ENCODE measurements around the gene CCIN.
"Not testable (repeated sequence)": the region's sequence is repeated elsewhere in the genome, so short reads cannot be mapped to it uniquely, and the experiment has no call there.

CCIN gene

DNA sequence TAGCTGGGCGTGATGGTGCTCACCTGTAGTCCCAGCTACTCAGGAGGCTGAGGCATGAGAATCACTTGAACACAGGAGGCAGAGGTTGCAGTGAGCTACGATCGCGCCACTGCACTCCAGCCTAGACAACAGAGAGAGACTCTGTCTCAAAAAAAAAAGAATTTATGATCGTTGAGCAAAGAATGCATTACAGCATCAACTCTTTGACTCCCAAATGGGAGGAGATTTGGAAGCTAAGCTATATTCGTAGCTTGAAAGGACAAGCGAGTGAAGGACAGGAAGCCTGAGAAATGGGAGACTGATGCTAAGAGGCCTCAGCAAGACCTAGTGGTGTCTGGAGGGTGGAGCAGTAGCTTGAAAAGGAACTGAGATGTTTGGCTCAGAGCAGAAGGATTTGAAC is 10.3 kb upstream of the CCIN start:
- Mint-ChIP-seq H3K9me3 (no peaks in the 10 kb centered on the region), H3K27me3 (no peaks in the 10 kb centered on the region), H3K4me1 (ENCODE audit: low read depth) (peaks cover 59% of the 10 kb centered on the region), H3K4me3 (no peak overlapping the region), H3K36me3 (ENCODE audit: low read depth) (peaks cover 53% of the 10 kb centered on the region), H3K27ac (peak overlapping the region; percentile 81)
- intact Hi-C loops (cut with micrococcal nuclease): loop anchor here (2.0 kb wide), 1 partner anchor 56 kb away; no protein-coding TSS in a partner anchor

DNA sequence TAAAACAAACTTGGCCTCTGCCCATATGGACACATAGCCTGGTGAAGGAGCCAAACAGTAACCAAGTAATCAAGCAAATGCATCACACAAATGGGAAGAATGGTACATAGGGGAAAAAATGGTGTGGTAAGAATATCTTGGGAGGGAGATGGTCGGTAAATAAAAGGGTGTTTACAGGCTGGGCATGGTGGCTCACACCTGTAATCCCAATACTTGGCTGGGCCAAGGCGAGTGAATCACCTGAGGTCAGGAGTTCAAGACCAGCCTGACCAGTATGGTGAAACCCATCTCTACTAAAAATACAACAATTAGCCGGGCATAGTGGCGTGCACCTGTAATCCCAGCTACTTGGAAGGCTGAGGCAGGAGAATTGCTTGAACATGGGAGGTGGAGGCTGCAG is 9.7 kb upstream of the CCIN start:
- peaks cover 55% of the 10 kb centered on the region for H3K36me3 Mint-ChIP-seq (ENCODE audit: low read depth)
- not testable (repeated sequence) for H3K27me3 Mint-ChIP-seq, H3K9me3 Mint-ChIP-seq, H3K4me3 Mint-ChIP-seq
- H3K4me1 Mint-ChIP-seq (ENCODE audit: low read depth): peaks cover 55% of the 10 kb centered on the region
- intact Hi-C loops (cut with micrococcal nuclease): loop anchor here (2.0 kb wide), 1 partner anchor 57 kb away; no protein-coding TSS in a partner anchor
- peak overlapping the region; percentile 81 for H3K27ac Mint-ChIP-seq

DNA sequence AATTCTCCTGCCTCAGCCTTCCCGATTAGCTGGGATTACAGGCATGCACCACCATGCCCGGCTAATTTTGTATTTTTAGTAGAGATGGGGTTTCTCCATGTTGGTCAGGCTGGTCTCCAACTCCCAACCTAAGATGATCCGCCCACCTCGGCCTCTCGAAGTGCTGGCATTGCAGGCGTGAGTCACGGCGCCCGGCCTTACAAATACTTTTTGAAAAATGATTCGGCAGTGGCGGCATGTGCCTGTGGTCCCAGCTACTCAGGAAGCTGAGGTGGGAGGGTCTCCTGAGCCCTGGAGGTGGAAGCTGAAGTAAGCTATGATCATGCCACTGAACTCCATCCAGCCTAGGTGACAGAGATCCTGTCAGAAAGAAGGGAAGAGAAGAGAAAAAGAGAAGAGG is 9.1 kb upstream of the CCIN start:
- peak overlapping the region; percentile 58 for H3K27ac Mint-ChIP-seq
- H3K36me3 Mint-ChIP-seq (ENCODE audit: low read depth): peaks cover 55% of the 10 kb centered on the region

DNA sequence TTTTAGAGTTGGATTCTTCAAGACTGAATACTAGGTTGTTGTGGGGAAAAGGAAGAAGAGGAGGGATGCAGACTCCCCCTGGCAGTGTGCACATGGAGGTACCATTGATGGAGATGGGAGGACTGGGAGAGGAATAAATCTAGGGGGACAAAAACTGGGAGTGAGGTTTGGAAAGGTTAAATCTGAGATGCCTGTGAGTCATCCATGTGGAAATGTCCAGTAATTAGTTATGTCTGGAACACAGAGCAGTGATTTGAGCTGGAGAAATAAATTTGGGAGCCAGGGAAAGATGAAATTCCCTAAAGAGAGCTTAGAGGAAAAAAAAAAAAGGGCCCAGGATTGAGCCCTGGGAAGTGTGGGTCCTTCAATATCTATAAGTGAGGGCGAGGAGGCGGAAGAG is 8.0 kb upstream of the CCIN start:
- Mint-ChIP-seq H3K27ac (peak overlapping the region; percentile 58), H3K9me3 (no peaks in the 10 kb centered on the region), H3K36me3 (ENCODE audit: low read depth) (peaks cover 55% of the 10 kb centered on the region), H3K27me3 (peaks cover 5% of the 10 kb centered on the region), H3K4me1 (ENCODE audit: low read depth) (peaks cover 65% of the 10 kb centered on the region), H3K4me3 (no peak overlapping the region)
- intact Hi-C loops (cut with micrococcal nuclease): no loop called here

More for the DNA sequence above, 9.1 kb upstream of the CCIN start:
- intact Hi-C loops (cut with micrococcal nuclease); H3K4me3 Mint-ChIP-seq; H3K27me3 Mint-ChIP-seq; H3K9me3 Mint-ChIP-seq: not testable (repeated sequence)
- H3K4me1 Mint-ChIP-seq (ENCODE audit: low read depth): peaks cover 55% of the 10 kb centered on the region

DNA sequence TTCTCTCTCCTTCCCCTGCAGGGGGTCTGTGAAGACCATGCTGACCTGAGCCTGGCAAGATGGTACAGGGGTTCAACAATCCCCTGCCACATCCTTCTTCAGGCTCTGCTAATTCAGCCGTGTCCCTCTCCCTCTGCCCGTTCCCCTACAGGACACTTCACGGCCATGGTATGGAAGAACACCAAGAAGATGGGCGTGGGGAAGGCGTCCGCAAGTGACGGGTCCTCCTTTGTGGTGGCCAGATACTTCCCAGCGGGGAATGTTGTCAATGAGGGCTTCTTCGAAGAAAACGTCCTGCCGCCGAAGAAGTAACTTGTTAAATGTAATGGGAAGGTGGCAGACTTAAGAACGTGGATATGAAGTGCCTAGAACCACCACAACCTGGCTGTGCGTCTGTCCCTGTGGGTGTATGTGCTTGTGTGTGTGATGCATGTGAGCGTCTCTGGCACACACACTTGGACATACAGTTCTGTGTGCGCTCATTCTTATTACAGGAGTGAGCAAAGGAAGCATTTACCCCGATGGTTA is 6.9 kb upstream of the CCIN start:
- peaks cover 49% of the 10 kb centered on the region for H3K36me3 Mint-ChIP-seq (ENCODE audit: low read depth)
- peaks cover 72% of the 10 kb centered on the region for H3K4me1 Mint-ChIP-seq (ENCODE audit: low read depth)
- peak overlapping the region; percentile 12 for H3K27ac Mint-ChIP-seq
- peaks cover 8% of the 10 kb centered on the region for H3K27me3 Mint-ChIP-seq
- H3K4me3 Mint-ChIP-seq: no peak overlapping the region
- H3K9me3 Mint-ChIP-seq: no peaks in the 10 kb centered on the region
- intact Hi-C loops (cut with micrococcal nuclease): no loop called here

DNA sequence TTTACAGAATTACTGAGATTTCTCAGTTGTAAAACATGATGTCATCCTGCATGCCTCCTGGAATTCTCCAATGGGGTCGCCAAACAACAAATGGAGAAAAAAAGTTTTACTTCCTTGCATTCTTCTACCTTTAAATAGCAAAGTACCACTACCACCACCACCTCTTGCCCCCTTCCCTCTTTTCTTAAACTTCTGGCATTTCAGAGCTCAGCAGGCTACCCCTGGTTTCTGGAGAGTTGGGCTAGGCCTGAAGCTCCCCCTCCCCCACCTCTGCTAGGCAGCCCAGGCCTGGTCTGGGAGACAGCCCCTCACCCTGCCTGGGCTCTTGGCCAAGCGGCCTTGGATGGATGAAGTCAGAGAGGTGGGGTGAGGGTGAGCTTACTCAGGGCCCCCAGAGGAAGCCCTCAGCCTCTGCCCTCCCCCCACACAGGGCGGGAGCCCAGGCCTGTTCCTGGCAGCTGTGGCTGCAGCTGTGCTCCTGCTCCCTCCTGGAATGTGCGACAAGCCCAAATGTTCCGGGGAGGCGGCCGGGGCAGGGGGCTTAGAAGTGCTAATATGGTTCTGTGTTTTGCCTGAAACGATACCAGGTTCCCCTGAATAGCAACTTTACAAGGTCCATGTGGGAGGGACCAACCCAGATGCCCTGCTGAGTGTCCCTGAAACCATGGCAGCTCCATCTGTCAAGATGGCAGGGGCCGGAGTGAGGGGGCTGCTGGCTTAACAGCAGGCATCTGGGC is 6.0 kb upstream of the CCIN start:
- H3K27ac Mint-ChIP-seq: peak overlapping the region; percentile 43
- no peak overlapping the region for H3K4me3 Mint-ChIP-seq
- peaks cover 49% of the 10 kb centered on the region for H3K36me3 Mint-ChIP-seq (ENCODE audit: low read depth)
- peaks cover 63% of the 10 kb centered on the region for H3K4me1 Mint-ChIP-seq (ENCODE audit: low read depth)
- H3K27me3 Mint-ChIP-seq: peaks cover 11% of the 10 kb centered on the region
- H3K9me3 Mint-ChIP-seq: no peaks in the 10 kb centered on the region
- intact Hi-C loops (cut with micrococcal nuclease): no loop called here

DNA sequence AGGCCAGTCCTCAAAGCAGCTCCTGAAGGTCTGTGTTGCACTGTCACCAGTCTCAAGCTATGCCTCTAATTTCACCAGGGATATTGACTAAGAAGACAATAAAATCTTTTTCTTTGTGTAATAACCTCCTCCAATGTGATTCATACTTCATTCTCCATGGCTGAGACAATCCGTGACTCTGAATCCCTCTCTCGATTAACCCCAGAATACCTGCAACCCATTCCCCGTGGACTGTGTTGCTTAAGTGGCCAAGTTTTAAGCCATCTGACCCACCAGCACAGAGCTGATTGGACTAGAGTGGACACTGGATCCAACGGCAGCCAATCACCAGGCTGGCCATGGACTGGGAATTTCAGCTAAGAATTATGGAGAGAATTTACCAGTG is 5.4 kb upstream of the CCIN start:
- Mint-ChIP-seq H3K4me1 (ENCODE audit: low read depth) (peaks cover 58% of the 10 kb centered on the region), H3K4me3 (no peak overlapping the region)

DNA sequence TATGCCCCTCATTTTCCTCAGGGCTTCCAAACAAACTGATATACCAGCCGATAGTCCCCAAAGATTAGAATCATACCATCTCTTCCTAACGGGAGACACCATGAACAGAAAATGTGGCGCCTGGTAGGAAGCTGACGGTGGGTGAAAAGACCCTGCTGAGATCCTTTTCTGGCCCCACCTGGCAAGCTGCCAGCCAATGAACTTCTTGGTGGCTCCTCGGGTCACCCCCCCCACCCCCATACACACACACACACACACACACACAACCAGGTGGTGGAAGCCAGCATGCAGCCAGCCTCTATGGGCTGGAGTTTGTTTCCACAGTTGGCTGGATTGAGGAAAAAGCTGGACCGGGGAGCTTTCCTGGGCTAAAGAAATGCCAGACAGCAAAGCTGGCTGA is 4.8 kb upstream of the CCIN start:
- Mint-ChIP-seq H3K9me3 (no peaks in the 10 kb centered on the region), H3K4me3 (no peak overlapping the region), H3K36me3 (ENCODE audit: low read depth) (peaks cover 46% of the 10 kb centered on the region), H3K4me1 (ENCODE audit: low read depth) (peaks cover 58% of the 10 kb centered on the region), H3K27me3 (peaks cover 20% of the 10 kb centered on the region), H3K27ac (no peak overlapping the region)
- intact Hi-C loops (cut with micrococcal nuclease): no loop called here

More for the DNA sequence above, 5.4 kb upstream of the CCIN start:
- Mint-ChIP-seq H3K9me3 (no peaks in the 10 kb centered on the region), H3K36me3 (ENCODE audit: low read depth) (peaks cover 49% of the 10 kb centered on the region), H3K27ac (no peak overlapping the region), H3K27me3 (peaks cover 15% of the 10 kb centered on the region)
- intact Hi-C loops (cut with micrococcal nuclease): no loop called here

DNA sequence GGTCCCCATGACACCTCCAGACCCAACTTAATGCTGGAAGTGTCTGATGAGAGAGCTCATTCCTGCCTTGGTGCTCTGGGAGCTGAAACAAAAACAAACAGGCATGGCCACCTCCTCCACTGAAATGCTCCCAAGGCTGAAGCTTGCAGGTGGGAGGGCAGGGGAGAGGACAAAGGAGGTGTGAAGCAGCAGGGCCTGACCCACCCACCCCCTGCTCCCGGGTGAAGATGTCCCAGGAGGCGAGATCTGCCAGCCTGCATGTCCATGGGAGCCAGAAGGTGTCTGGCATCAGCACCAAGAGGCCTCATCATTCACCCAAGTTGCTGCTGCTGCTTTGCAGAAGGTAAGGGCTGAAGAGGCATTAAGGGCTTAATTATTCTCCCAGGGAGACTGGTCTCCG is 4.2 kb upstream of the CCIN start:
- Mint-ChIP-seq H3K4me3 (no peak overlapping the region), H3K4me1 (ENCODE audit: low read depth) (peaks cover 60% of the 10 kb centered on the region), H3K27me3 (peaks cover 25% of the 10 kb centered on the region), H3K27ac (no peak overlapping the region), H3K9me3 (no peaks in the 10 kb centered on the region), H3K36me3 (ENCODE audit: low read depth) (peaks cover 42% of the 10 kb centered on the region)
- intact Hi-C loops (cut with micrococcal nuclease): no loop called here

DNA sequence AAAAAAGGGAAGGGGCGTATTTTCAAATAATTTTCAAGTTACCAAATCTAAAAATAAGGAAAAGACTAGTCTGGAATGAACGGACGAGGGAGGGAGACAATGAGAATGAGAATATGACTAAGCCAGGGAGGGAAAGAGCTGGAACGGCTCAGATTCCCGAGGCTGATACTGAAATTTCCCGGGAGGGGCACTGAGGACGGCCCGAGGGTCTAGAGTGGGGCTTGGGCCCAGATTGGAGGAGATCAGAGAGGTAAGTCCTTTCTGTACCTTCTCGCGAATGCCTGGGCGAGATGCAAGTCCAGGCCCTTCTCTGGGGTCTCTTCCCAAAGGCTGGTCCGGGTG is 3.4 kb upstream of the CCIN start:
- peaks cover 32% of the 10 kb centered on the region for H3K27me3 Mint-ChIP-seq
- H3K9me3 Mint-ChIP-seq: no peaks in the 10 kb centered on the region
- peak overlapping the region; percentile 55 for H3K27ac Mint-ChIP-seq
- intact Hi-C loops (cut with micrococcal nuclease): loop anchor here (1.0 to 2.0 kb wide), 2 partner anchors 29 to 62 kb away; partner anchors contain the start of gene GLIPR2
- peak overlapping the region; percentile 33 for H3K4me3 Mint-ChIP-seq
- peaks cover 53% of the 10 kb centered on the region for H3K4me1 Mint-ChIP-seq (ENCODE audit: low read depth)
- peaks cover 34% of the 10 kb centered on the region for H3K36me3 Mint-ChIP-seq (ENCODE audit: low read depth)

DNA sequence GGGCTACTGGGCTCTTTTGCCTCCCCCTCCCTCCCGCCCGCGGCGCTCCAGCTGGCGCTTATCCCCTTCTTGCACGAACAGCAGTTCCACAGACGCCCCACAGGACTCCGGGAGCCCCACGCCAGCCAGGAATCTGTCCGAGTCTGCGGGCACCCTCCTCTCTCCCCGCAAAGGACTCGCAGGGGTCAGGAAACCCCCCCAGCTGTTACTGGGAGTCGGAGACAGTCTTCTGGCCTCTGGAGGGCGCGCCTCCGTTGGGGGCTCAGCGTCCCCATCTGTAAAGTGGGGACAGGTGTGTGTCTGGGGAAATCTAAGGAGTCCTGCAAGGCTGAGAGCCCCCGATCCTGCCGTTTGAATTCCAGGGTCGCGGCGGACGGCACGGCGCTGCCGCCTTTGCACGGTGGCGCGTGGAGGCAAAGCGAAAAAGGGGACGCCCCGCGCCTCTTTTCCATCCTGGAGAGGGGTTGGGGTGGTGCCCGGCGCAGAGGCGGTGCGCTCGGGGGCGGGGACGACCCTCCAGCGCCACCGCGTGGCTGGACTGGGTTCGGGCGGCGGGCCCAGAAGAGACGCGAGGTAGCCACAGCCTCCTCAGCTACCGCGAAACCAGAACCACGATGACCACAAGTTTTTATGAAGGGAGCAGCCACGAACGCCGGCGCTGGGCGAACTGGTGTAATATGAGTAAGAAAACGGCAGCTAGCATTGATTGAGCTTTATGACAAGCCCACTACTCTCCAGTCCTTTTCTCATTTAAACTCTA is 2.8 kb upstream of the CCIN start:
- H3K27me3 Mint-ChIP-seq: peaks cover 36% of the 10 kb centered on the region
- peaks cover 28% of the 10 kb centered on the region for H3K36me3 Mint-ChIP-seq (ENCODE audit: low read depth)
- peak overlapping the region; percentile 55 for H3K27ac Mint-ChIP-seq
- intact Hi-C loops (cut with micrococcal nuclease): loop anchor here (1.0 to 2.0 kb wide), 2 partner anchors 30 to 63 kb away; partner anchors contain the start of gene GLIPR2
- H3K4me1 Mint-ChIP-seq (ENCODE audit: low read depth): peaks cover 47% of the 10 kb centered on the region
- H3K4me3 Mint-ChIP-seq: peak overlapping the region; percentile 74
- H3K9me3 Mint-ChIP-seq: no peaks in the 10 kb centered on the region

DNA sequence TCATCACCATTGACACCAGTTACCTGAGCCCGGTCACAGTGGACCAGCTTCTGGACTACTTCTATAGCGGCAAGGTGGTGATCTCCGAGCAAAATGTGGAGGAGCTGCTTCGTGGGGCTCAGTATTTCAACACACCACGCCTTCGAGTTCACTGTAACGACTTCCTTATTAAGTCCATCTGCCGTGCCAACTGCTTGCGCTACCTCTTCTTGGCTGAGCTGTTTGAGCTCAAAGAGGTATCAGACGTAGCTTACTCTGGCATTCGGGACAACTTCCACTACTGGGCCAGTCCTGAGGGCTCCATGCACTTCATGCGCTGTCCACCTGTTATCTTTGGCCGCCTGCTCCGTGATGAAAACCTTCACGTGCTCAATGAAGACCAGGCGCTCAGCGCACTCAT is 520 bp downstream of the CCIN start:
- peaks cover 41% of the 10 kb centered on the region for H3K27me3 Mint-ChIP-seq
- H3K4me3 Mint-ChIP-seq: no peak overlapping the region
- H3K27ac Mint-ChIP-seq: no peak overlapping the region
- peaks cover 34% of the 10 kb centered on the region for H3K4me1 Mint-ChIP-seq (ENCODE audit: low read depth)
- intact Hi-C loops (cut with micrococcal nuclease): no loop called here
- H3K36me3 Mint-ChIP-seq (ENCODE audit: low read depth): no peaks in the 10 kb centered on the region
- no peaks in the 10 kb centered on the region for H3K9me3 Mint-ChIP-seq

DNA sequence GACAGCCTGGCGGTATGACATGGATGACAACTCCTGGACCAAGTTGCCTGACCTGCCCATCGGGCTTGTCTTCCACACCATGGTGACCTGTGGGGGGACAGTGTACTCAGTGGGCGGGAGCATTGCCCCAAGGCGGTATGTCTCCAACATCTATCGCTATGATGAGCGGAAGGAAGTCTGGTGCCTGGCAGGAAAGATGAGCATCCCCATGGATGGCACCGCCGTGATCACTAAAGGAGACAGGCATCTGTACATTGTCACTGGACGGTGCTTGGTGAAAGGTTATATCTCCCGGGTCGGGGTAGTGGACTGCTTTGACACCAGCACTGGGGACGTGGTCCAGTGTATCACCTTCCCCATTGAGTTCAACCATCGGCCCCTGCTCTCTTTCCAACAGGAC is 1.3 kb downstream of the CCIN start:
- H3K27ac Mint-ChIP-seq: no peak overlapping the region

DNA sequence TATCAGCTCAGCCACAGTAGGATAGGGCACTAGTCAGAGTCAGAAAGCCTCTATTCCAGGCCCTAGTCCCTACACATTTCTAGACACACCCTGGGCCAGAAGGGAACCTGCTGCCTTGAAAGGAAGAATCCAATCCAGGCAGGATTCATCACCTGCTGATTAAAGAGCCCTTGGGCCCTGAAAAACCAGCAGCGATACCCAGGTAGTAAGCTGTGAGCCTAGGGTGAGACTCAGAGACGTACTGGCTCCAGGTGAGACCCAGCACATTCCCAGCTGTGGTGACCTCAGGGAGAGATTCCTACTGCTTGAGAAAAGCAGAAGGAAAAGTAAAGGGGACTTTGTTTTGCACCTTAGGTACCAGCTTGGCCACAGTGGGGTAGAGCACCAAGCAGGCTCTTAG is 4.7 kb downstream of the CCIN start:
- Mint-ChIP-seq H3K36me3 (ENCODE audit: low read depth) (no peaks in the 10 kb centered on the region), H3K27ac (no peak overlapping the region), H3K4me3 (no peak overlapping the region), H3K9me3 (no peaks in the 10 kb centered on the region), H3K27me3 (peaks cover 26% of the 10 kb centered on the region), H3K4me1 (ENCODE audit: low read depth) (peaks cover 12% of the 10 kb centered on the region)
- intact Hi-C loops (cut with micrococcal nuclease): no loop called here

More for the DNA sequence above, 1.3 kb downstream of the CCIN start:
- H3K4me1 Mint-ChIP-seq (ENCODE audit: low read depth): peaks cover 26% of the 10 kb centered on the region
- H3K27me3 Mint-ChIP-seq: peaks cover 39% of the 10 kb centered on the region
- no peaks in the 10 kb centered on the region for H3K36me3 Mint-ChIP-seq (ENCODE audit: low read depth)
- intact Hi-C loops (cut with micrococcal nuclease): no loop called here
- no peaks in the 10 kb centered on the region for H3K9me3 Mint-ChIP-seq
- no peak overlapping the region for H3K4me3 Mint-ChIP-seq
